HG03159 (cell line): ENCODE data around the gene WDR74.
"Not testable (repeated sequence)": the region's sequence is repeated elsewhere in the genome, so short reads cannot be mapped to it uniquely, and the experiment has no call there.

Source experiments
- ATAC-seq: cut with Tn5 transposase; IDR thresholded peaks from one replicate; pipeline ENCODE4 v1.9.1; 2021; ENCODE audit warnings: mild to moderate bottlenecking, moderate library complexity; ENCODE audit not compliant: unreplicated experiment

The WDR74 gene

GRCh38 chr11:62860835-62861563 is 21.6 kb upstream of the WDR74 start:
- no peak for ATAC-seq

GRCh38 chr11:62859281-62859703 is 19.9 kb upstream of the WDR74 start:
- ATAC-seq, result not testable (repeated sequence)

GRCh38 chr11:62858201-62858600 is 18.8 kb upstream of the WDR74 start:
- no peak for ATAC-seq

- no peak for ATAC-seq
These were observed 18.2 kb upstream of the WDR74 start for GRCh38 chr11:62857541-62857982.

GRCh38 chr11:62856333-62856895 is 17.0 kb upstream of the WDR74 start:
- ATAC-seq, result peak; percentile 1

DNA sequence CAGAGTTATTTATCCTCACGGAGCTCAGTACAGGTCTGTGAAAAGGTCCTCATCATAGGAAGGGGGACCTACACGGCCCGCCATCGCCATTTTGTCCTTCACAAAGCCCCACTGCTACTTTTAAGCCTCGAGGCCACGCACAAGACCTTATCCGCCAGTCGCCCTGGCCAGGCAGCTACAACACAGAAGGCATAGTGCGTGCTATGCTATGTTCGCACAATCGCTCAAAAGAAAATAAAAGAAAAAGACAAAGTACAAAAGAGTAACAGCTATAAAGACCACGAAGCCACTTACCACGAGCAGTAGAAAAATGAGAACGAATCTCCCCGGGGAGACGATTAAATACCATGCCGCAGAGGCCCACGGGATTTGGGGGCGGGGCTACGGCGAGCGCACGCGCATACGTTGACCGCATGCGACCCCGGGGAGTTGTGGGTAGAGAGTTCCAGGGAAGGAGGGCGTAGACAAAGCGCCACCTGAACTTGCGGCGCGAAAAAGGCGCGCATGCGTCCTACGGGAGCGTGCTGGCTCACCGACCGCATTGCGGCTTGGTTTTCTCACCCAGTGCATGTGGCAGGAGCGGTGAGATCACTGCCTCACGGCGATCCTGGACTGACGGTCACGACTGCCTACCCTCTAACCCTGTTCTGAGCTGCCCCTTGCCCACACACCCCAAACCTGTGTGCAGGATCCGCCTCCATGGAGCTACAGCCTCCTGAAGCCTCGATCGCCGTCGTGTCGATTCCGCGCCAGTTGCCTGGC is 16.4 kb upstream of the WDR74 start:
- peak; percentile 85 for ATAC-seq

DNA sequence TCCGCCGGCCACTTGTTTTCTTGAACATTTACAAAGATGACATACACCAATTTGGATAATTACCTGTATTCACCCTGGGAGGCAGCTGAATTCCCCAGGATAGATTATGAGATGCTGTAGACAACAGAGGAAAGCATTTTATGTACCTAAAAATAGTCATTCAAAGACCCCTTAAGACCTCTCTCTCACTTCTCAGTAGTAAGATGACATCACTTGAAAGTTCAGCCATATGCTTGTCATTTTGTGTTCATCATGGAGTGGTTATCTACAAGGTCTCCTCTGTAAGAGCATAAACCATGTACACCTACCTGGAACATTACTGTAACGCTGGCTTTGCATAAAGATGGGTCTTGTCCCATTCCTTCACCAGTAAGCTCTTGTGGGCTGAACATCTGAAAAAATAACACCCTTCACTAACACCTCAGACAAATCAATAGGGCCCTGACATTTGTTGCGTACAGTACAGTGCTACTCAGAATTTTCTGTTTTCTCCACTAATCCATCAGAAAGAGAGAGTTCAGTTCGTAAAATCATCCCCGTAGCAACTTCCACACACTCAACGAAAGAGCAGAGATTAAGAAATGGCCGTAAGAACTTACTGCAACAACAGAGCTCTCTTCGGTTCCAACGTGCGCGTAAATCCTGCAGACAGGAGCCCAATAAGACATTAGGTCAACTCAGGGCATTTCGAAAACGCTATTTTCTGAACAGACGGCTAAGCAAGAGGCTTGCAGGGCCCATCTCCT is 15.6 kb upstream of the WDR74 start:
- no peak for ATAC-seq

GRCh38 chr11:62854013-62854824 is 14.8 kb upstream of the WDR74 start:
- no peak for ATAC-seq

GRCh38 chr11:62853279-62853965 is 14.0 kb upstream of the WDR74 start:
- ATAC-seq, result no peak

GRCh38 chr11:62852523-62853188 is 13.3 kb upstream of the WDR74 start:
- no peak for ATAC-seq

- no peak for ATAC-seq
These were observed 12.6 kb upstream of the WDR74 start for GRCh38 chr11:62851807-62852522.

GRCh38 chr11:62850911-62851806 is 11.8 kb upstream of the WDR74 start:
- ATAC-seq, result no peak

- no peak for ATAC-seq
These were observed 8.5 kb upstream of the WDR74 start for GRCh38 chr11:62847767-62848314.

DNA sequence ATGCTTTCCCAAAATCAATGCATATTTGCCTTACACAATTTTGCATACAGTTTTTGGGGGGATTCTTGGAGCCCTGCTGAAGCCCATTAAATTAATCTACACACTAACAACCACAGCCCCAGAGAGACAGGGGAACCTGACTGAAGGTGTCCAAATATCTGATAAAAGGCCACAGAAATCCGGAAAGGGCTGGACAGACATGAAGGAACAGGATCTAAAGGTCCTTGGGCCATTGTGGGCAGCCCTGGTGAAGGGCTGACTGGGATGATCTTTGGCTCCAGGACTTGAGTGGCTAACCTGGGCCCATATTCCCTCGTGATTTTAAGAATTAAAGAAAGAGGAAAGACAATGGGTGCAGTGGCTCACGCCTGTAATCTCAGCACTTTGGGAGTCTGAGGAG is 6.8 kb upstream of the WDR74 start:
- ATAC-seq, result no peak

DNA sequence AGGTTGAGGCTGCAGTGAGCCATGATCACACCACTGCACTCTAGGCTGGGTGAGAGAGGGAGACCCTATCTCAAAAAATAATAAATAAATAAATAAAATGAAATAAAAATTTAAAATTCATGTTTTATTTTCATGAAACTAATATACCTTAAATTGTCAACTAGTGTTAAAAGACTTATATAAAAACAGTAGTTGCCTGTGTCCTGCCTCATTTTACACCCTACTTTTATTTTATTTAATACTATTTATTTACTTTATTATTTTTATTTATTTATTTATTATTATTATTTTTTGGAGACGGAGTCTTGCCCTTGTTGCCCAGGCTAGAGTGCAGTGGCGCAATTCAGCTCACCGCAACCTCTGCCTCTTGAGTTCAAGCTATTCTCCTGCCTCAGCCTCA is 4.8 kb upstream of the WDR74 start:
- no peak for ATAC-seq

- ATAC-seq, result no peak
These were observed 4.1 kb upstream of the WDR74 start for GRCh38 chr11:62843466-62843865.

DNA sequence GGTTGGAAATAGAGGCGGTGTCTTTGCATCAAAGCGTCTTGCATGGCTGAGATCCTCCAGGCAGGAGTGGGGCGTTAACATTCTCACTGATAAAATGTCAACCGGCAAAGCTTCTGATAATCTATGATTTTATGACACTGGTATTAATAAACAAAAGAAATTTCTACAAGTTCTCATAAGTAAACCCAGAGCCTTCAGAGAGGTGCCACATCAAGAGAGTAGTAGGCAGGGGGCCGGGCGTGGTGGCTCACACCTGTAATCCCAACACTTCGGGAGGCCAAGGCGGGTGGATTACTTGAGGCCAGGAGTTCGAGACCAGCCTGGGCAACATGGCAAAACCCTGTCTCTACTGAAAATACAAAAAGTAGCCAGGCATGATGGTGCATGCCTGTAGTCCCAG is 3.5 kb upstream of the WDR74 start:
- ATAC-seq, result not testable (repeated sequence)
